Epithelial cell of esophagus (primary cell): ENCODE data around the gene AP3B2.

Experiments
- DNase-seq: peaks from one replicate; pipeline ENCODE4 v3.0.0; 2010; ENCODE audit warnings: low read depth
- H3K4me3 ChIP-seq: 2 replicates; pipeline ENCODE4 v1.5.1; 2011; ENCODE audit warnings: mild to moderate bottlenecking, low read length, control low read depth
- CTCF ChIP-seq: IDR thresholded peaks from 2 replicates; pipeline ENCODE4 v1.5.1; 2011; ENCODE audit warnings: low read depth, mild to moderate bottlenecking, low read length, control low read depth, inconsistent platforms; ENCODE audit not compliant: insufficient read depth; ENCODE audit errors: missing control alignments

AP3B2 gene

DNA sequence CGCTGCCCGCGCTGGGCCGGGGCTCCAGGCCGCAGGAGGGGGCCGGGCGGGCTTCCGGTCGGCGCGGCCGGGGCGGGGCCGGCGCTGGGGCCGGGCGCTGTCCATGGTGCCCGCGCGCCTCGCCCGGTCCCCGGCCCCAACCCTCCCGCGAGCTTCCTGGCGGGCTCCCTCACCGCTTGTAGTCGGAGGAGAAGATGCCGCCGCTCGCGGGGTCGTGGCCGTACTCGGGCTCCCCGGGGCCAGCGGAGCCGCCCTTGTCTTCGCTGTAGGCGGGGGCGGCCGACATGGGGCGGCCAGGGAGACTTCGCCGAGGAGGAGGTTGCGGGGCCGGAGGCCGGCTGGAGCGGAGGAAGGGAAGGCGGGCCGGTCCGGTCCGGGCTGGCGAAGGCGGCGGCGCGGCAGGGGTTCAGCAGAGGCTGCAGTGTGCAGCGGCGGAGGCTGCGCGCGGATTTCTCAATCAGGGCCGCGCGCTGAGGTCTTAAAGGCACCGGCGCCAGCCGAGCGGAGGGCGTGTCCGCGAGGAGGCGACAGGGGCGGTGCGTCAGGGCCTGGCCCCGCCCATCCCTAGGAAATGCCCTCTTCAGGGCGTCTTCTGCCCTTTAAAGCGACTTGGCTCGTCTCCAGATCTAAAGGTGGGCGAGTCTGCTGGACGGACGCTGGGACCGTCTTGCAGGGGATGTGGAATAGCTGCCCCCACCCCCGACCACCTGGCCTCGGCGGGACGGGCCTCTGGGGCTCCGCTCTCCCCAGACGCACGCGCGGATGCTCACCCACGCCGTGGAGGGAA is at the start of gene AP3B2:
TSS of gene AP3B2 (minus strand) at position 455 of the 787 bp plus-strand sequence. CDS start at position 286, 169 bp downstream.
- no peak for TF ChIP-seq CTCF
- DNase-seq = peak; percentile 82
- peak within 1 kb of the TSS; percentile 59 for H3K4me3 ChIP-seq

GRCh38 chr15:82751308-82751707 is 41.6 kb upstream of the AP3B2 start:
- H3K4me3 ChIP-seq = peak overlapping the region; percentile 97
- no peak for DNase-seq
- no peak for TF ChIP-seq CTCF

GRCh38 chr15:82750831-82751180 is 41.1 kb upstream of the AP3B2 start:
- TF ChIP-seq CTCF = peak; percentile 6
- peak; percentile 46 for DNase-seq
- peak overlapping the region; percentile 97 for H3K4me3 ChIP-seq

DNA sequence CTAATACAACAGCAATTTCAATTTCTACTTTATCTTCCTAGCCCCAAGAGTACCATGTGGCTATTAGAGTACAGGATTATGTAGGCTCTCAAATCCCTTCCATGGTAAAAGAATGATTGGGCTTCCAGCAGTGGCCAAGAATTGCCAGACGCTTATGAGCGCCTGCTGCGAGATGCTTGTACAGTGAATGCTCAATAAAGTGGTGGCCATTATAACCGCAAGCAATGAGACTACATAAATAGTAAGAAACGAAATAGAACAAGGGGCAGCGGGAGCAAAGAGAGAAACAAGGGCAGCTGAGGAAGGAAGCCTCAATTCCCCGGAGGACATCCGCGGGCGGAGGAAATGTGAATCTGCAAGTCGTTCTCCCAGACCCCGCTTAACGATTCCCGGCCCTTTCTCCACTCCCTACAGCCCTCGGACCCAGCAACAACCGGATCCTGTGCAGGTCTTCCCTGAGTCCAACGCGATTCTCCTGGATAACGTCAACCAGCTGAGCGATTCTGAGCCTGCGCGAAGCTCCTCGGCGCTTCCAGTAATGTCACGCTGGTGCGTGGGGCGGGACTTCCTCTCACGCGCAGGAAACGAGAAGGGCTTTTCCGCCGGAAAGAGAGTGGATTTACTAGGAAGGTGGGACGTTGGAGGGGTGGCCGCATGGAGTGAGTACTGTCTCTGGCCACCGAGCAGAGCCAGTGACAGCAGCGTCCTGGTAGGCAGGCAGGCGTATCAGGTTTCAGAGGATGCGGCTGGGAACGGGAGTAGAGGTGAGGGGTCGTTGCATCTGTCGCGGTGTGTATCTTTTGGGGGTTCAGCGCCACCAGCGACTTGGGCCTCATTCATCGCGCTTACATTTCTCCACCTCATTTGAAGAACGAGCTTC is 40.5 kb upstream of the AP3B2 start:
- TF ChIP-seq CTCF = no peak
- peak overlapping the region; percentile 97 for H3K4me3 ChIP-seq
- peak; percentile 96 for DNase-seq

- DNase-seq = no peak
- TF ChIP-seq CTCF = no peak
- no peak overlapping the region for H3K4me3 ChIP-seq
Observed at GRCh38 chr15:82748315-82748714, 38.6 kb upstream of the AP3B2 start.

GRCh38 chr15:82743810-82744209 is 34.1 kb upstream of the AP3B2 start:
- no peak overlapping the region for H3K4me3 ChIP-seq
- TF ChIP-seq CTCF = no peak
- DNase-seq = no peak
